ENCODE measurements around the gene CASKIN1. TPM values are rescaled to one million over a fixed set of nuclear protein-coding genes. Genes with fewer than 3 reads are reported as not detected.

CASKIN1 gene
- total RNA-seq, 1 donor from 2014 or later, result under 0.01 TPM

- H3K36me3 ChIP-seq (ENCODE audit: control insufficient read depth, insufficient read depth, low read length), result no peaks in the 10 kb centered on the region
- DNase-seq (ENCODE audit: low read depth) (no peak), FAIRE-seq (no peak)
- no peak overlapping the region for H3K4me3 ChIP-seq (ENCODE audit: low read depth, low read length)
- TF ChIP-seq, protein P1, sequence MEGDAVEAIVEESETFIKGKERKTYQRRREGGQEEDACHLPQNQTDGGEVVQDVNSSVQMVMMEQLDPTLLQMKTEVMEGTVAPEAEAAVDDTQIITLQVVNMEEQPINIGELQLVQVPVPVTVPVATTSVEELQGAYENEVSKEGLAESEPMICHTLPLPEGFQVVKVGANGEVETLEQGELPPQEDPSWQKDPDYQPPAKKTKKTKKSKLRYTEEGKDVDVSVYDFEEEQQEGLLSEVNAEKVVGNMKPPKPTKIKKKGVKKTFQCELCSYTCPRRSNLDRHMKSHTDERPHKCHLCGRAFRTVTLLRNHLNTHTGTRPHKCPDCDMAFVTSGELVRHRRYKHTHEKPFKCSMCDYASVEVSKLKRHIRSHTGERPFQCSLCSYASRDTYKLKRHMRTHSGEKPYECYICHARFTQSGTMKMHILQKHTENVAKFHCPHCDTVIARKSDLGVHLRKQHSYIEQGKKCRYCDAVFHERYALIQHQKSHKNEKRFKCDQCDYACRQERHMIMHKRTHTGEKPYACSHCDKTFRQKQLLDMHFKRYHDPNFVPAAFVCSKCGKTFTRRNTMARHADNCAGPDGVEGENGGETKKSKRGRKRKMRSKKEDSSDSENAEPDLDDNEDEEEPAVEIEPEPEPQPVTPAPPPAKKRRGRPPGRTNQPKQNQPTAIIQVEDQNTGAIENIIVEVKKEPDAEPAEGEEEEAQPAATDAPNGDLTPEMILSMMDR (IDR thresholded peaks at IDR 0.05; ENCODE audit: insufficient read depth, low read length, severe bottlenecking), result no peak
- H3K27me3 ChIP-seq (ENCODE audit: control insufficient read depth, insufficient read depth, low read length), result peaks cover 4% of the 10 kb centered on the region
These were observed 2.1 kb downstream of the CASKIN1 start for GRCh38 chr16:2194166-2194834.

- no peaks in the 10 kb centered on the region for H3K36me3 ChIP-seq (ENCODE audit: control insufficient read depth, insufficient read depth, low read length)
- no peak for FAIRE-seq
- H3K27me3 ChIP-seq (ENCODE audit: control insufficient read depth, insufficient read depth, low read length), result peaks cover 4% of the 10 kb centered on the region
- no peak overlapping the region for H3K4me3 ChIP-seq (ENCODE audit: low read depth, low read length)
- TF ChIP-seq, protein P1 (IDR thresholded peaks at IDR 0.05; ENCODE audit: insufficient read depth, low read length, severe bottlenecking), result no peak
- no peak for DNase-seq (ENCODE audit: low read depth)
These were observed 5.0 kb downstream of the CASKIN1 start for GRCh38 chr16:2191446-2191706.

DNA sequence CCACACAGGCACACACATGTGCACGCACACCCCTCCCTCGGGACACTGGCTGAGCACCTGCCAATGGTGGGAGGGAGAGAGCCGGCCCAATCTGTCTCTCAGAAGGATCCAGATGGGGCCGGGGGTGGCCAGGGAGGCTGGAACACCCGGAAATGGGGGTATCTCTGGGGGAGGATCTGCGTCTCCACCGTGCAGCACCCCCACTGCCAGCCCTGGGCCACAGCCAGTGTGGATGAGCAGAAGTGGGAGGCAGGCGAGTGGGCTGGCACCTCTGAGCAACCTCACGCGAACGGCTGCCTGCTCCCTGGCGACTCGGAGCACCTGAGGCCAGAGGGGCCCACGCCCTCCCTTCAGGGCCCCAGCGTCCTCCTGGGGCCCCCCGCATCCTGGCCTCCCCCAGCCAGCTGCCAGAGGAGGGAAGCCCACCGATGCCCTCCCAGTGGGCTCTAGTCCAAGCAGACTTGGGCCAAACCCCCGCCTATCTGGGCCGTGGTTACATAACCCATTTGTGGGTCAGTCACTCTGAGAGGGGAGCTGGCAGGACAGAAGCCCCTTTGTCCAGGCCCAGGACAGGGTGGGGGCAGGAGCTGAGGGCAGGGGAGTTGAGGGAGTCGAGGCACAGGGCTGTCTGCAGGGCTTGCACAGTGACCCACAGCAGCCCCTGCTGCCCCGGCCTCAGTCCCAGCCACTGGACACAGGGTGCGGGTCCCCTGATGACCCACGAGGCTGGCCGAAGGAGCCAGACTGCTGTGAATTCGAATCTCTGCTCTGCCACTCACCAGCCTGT lies 5.6 kb downstream of the CASKIN1 start:
- FAIRE-seq (no peak), DNase-seq (ENCODE audit: low read depth) (no peak)
- Histone ChIP-seq H3K36me3 (ENCODE audit: control insufficient read depth, insufficient read depth, low read length) (no peaks in the 10 kb centered on the region), H3K27me3 (ENCODE audit: control insufficient read depth, insufficient read depth, low read length) (peaks cover 4% of the 10 kb centered on the region), H3K4me3 (ENCODE audit: low read depth, low read length) (no peak overlapping the region)
- TF ChIP-seq, protein P1 (IDR thresholded peaks at IDR 0.05; ENCODE audit: insufficient read depth, low read length, severe bottlenecking), result no peak

GRCh38 chr16:2190002-2190658 lies 6.3 kb downstream of the CASKIN1 start:
- no peaks in the 10 kb centered on the region for H3K36me3 ChIP-seq (ENCODE audit: control insufficient read depth, insufficient read depth, low read length)
- FAIRE-seq, result no peak
- DNase-seq (ENCODE audit: low read depth), result no peak
- H3K4me3 ChIP-seq (ENCODE audit: low read depth, low read length), result no peak overlapping the region
- H3K27me3 ChIP-seq (ENCODE audit: control insufficient read depth, insufficient read depth, low read length), result no peaks in the 10 kb centered on the region
- TF ChIP-seq, protein P1 (IDR thresholded peaks at IDR 0.05; ENCODE audit: insufficient read depth, low read length, severe bottlenecking), result no peak

DNA sequence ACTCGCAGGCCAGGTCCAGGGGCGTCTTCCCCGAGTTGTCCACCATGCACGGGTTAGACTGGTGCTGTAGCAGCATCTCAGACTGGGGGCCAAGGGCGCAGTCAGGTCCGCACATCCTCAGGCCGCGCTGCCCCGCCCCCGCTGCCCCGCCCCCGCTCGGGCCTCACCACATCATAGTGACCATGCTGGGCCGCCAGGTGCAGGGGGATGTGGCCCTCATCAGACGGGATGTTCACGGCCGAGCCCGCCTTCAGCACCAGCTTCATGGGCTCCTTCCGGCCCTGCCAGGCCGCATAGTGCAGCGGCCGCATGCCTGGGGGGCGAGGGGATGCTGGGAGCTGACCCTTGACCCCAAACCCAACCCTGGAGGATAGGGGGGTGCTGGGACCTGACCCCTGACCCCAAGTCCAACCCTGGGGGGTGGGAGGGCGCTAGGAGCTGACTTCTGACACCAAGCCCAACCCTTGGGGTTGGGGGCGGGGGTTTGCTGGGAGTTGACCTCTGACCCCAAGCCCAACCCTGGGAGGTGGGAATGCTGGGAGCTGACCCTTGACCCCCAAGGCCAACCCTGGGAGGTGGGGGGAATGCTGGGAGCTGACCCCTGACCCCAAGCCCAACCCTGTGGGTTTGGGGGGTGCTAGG lies 7.0 kb downstream of the CASKIN1 start:
- TF ChIP-seq, protein P1 (IDR thresholded peaks at IDR 0.05; ENCODE audit: insufficient read depth, low read length, severe bottlenecking), result no peak
- no peaks in the 10 kb centered on the region for H3K36me3 ChIP-seq (ENCODE audit: control insufficient read depth, insufficient read depth, low read length)
- H3K4me3 ChIP-seq (ENCODE audit: low read depth, low read length), result no peak overlapping the region
- no peak for DNase-seq (ENCODE audit: low read depth)
- FAIRE-seq, result no peak
- no peaks in the 10 kb centered on the region for H3K27me3 ChIP-seq (ENCODE audit: control insufficient read depth, insufficient read depth, low read length)

Data from bronchial epithelial cell (primary cell).